Keratinocyte (primary cell): ENCODE measurements around the gene AKAP13.

Experiments
- EZH2 ChIP-seq: IDR thresholded peaks from one replicate; pipeline ENCODE4 v1.6.1; 2012; ENCODE audit warnings: inconsistent platforms, mild to moderate bottlenecking, low read length, moderate library complexity
- TF ChIP-seq, protein P1 (sequence below), 3 experiments: IDR thresholded peaks in 1 of 3; conservative IDR thresholded peaks in 1 of 3; optimal IDR thresholded peaks in 1 of 3; 2 replicates in 2 of 3; 3 replicates in 1 of 3; pipeline versions ENCODE3 to v1.5.1; 2011; ENCODE audit warnings: low read length in 3 of 3, mild to moderate bottlenecking in 3 of 3, moderate library complexity in 2 of 3, control low read depth in 1 of 3, inconsistent platforms in 1 of 3; ENCODE audit not compliant: insufficient read depth in 2 of 3; ENCODE audit errors: extremely low read depth in 1 of 3

DNA sequence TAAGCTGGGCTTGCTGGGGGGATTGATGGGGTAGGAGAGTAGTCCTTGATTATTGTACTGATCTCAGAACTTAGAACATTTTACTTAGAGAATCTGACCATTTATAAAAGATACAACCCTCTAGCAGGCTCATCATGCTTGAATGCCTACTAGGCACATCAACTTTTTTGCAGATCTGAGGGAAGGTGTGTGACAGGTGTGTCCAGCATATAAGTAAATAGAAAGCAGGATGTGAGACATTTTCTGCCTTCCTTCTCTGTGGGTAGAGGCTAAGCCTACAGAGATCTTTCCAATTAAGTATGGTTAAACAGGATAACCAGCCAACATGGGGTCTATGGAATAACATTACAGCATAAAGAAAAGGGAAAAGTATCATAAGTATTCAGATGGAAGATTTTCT is 159.1 kb downstream of the AKAP13 start:
- TF ChIP-seq EZH2, result no peak
- TF ChIP-seq, protein P1, sequence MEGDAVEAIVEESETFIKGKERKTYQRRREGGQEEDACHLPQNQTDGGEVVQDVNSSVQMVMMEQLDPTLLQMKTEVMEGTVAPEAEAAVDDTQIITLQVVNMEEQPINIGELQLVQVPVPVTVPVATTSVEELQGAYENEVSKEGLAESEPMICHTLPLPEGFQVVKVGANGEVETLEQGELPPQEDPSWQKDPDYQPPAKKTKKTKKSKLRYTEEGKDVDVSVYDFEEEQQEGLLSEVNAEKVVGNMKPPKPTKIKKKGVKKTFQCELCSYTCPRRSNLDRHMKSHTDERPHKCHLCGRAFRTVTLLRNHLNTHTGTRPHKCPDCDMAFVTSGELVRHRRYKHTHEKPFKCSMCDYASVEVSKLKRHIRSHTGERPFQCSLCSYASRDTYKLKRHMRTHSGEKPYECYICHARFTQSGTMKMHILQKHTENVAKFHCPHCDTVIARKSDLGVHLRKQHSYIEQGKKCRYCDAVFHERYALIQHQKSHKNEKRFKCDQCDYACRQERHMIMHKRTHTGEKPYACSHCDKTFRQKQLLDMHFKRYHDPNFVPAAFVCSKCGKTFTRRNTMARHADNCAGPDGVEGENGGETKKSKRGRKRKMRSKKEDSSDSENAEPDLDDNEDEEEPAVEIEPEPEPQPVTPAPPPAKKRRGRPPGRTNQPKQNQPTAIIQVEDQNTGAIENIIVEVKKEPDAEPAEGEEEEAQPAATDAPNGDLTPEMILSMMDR (optimal IDR thresholded peaks at IDR 0.05 in 1 of 3, IDR thresholded peaks at IDR 0.05 in 1 of 3, conservative IDR thresholded peaks at IDR 0.05 in 1 of 3; ENCODE audit: extremely low read depth in 1 of 3, insufficient read depth in 2 of 3, low read length in 3 of 3), result no peak
